Ovary (tissue), 3 donors: ENCODE measurements around the gene ELAC2.

Experiments
- CTCF ChIP-seq, 3 donors: fragments of 450-650 bp in 2 of 3; fragments of 200-600 bp in 1 of 3; IDR thresholded peaks; one replicate each; pipeline versions ENCODE4 v1.5.1 to v1.8.0; 2016 to 2022; ENCODE audit warnings: antibody characterized with exemption in 3 of 3, mild to moderate bottlenecking in 1 of 3
- EP300 ChIP-seq: sonication (generic); formaldehyde crosslinking; IDR thresholded peaks from one replicate; pipeline ENCODE4 v1.6.1; 2017; ENCODE audit warnings: antibody characterized with exemption
- POLR2A ChIP-seq: fragments of 450-650 bp; IDR thresholded peaks from one replicate; pipeline ENCODE4 v1.6.1; 2017; ENCODE audit warnings: antibody characterized with exemption, mild to moderate bottlenecking, moderate library complexity
- donor health status: DM: no; HTN: no; CAD: no.

DNA sequence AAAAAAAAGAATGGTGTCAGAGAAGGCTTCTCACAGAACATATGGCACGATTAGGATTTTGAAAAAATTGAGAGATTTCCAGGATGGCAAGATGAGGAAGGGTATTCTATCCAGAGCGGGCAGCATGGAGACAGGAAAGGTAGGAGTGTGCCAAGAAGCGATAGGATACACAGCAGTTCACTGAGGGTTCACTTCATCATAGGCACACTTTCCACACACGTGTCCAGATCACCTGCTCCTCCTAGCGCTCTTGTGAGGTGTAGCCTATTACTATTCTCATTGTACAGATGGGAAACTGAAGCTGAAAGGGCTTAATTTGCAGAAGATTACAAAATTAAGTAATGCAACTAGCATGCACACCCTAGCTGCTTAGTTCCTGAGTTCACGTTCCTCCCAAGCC, 6.2 kb upstream of the ELAC2 start:
- TF ChIP-seq CTCF (IDR thresholded peaks at IDR 0.05) (no peak), POLR2A (no peak), EP300 (no peak)
